ENCODE results near the gene ITGA5.
A peak's percentile ranks its signal among the peaks of the same experiment; 100 is the strongest.

ITGA5 gene

DNA sequence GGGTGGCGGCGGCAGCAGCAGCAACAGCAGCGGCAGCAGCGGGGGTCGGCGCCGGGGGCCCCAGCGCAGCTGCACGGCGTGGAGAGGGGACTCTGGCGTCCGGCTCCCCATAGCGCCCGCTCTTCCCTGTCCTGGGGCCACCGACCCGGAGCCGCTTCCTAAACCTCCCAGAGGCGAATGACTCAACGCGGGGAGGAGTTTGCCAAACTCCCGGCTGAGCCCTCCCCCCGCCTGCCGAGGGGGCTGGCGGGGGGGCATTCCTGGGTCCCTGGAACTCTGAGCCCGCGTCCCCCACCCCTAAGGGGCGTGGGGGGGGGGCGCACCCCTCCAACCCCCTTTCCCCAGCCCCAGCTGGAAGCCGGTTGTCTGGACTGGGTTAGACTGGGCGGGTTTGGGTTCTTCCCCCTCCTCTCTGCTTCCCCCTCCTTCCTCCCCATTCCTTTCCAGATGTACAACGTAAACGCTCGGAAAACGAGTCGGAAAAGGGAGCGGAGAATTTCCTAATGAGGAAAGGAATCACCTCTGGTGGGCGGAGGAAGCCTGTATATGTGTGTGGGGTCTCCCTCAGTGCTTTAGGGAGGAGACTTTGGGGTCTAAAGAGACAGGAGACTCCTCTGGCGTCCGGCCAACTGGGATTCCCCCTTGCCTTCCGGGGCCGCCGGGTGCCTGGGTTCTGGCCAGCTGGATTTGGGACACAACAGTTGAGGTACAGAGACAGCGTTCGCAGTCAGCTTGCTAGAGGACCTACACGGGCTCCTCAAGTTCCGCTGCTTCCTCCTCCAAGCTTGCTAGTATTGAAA is at the start of gene ITGA5:
ITGA5 (minus strand) TSS at position 179 of the 800 bp plus-strand sequence; CDS start at position 111, 68 bp downstream.
- H3K4me1 Mint-ChIP-seq: peaks cover 58% of the 10 kb centered on the region
- peak within 1 kb of the TSS; percentile 92 for H3K27ac Mint-ChIP-seq
- CTCF ChIA-PET: interaction anchor here (2.4 to 11.7 kb wide), 2 partner anchors 18 to 20 kb away, joined by 8 to 204 read pairs; no protein-coding TSS in a partner anchor
- no peaks in the 10 kb centered on the region for H3K9me3 Mint-ChIP-seq
- peaks cover 27% of the 10 kb centered on the region for H3K36me3 Mint-ChIP-seq
- H3K4me3 Mint-ChIP-seq: peak within 1 kb of the TSS; percentile 83
- H3K27me3 Mint-ChIP-seq: peaks cover 51% of the 10 kb centered on the region
- peak; percentile 59 for DNase-seq

DNA sequence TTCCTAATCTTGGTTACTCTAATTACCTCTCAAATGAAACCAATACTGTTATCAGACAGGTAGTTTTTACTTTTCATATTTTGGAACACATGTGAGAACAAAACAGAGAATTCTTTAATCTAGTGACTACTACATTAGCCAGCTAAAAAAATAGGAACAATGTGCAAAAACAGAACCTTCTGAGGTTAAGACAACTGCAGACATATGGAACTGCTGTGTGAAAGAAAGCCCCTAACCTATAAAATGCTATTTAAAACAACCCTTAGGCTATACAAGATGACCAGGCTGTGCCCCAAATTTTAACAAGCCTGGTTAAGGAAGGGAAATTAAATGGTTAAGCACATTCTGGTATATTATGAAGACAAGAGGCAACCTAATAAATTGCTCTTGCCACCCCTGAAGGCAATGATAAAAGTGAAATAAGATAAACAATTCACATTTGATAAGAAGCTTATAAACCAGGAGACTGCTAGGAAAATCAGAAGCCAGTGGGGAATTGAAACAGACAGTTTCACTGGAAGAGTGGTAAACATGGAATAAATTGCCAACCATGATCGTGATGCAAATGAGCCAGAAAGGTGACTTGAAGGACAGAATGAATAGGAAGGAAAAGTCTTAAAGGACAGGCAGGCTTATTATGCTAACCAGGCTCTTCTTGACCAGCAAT is 46.9 kb upstream of the ITGA5 start:
- peaks cover 10% of the 10 kb centered on the region for H3K27me3 Mint-ChIP-seq
- no peak overlapping the region for H3K4me3 Mint-ChIP-seq
- no peaks in the 10 kb centered on the region for H3K4me1 Mint-ChIP-seq
- CTCF ChIA-PET: interaction anchor here (2.3 kb wide), 1 partner anchor 66 kb away, joined by 9 read pairs; no protein-coding TSS in a partner anchor
- DNase-seq: no peak
- no peak overlapping the region for H3K27ac Mint-ChIP-seq
- no peaks in the 10 kb centered on the region for H3K9me3 Mint-ChIP-seq
- H3K36me3 Mint-ChIP-seq: no peaks in the 10 kb centered on the region

DNA sequence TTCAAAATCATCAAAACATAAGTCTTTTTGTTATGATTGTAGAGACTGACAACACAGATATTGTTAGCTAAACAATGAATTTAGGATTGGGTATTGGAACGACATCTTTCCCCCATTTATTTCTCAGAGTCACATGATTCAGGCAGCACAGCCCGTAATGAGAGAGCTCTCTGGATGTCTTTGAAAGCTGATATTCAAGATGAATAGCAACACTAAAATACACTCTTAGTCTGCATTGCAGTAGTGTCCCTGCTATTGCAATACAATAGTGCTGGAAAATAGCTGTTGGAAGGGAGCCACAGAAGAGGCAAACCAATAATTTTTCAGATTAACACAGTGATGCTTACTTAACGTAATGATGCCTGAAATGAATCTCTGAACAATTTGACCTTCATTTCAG is 44.4 kb upstream of the ITGA5 start:
- H3K27ac Mint-ChIP-seq: no peak overlapping the region
- H3K27me3 Mint-ChIP-seq: peaks cover 10% of the 10 kb centered on the region
- no peak overlapping the region for H3K4me3 Mint-ChIP-seq
- no peak for DNase-seq
- H3K9me3 Mint-ChIP-seq: no peaks in the 10 kb centered on the region
- H3K4me1 Mint-ChIP-seq: no peaks in the 10 kb centered on the region
- CTCF ChIA-PET: interaction anchor here (0.5 to 1.7 kb wide), 4 partner anchors 64 to 187 kb away, joined by 3 to 6 read pairs (median 3); no protein-coding TSS in a partner anchor
- no peaks in the 10 kb centered on the region for H3K36me3 Mint-ChIP-seq

DNA sequence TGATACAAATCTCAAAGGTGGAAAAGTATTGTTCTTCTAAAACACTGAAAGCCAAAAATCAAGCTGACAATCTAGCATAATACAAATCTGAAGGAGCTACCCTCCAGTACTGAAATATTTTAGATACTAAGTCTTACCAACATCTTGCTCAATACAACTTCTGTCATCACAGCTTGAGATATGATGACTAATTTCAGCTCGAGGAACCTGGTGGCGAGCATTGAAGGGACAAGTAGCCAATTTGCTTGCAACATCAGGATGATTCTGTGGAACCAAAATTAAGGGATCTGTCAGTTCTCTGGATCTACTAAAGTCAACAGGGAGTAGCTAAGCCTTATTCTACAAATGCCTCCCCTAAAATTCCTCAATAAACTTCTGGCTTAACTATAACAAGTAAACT is 44.0 kb upstream of the ITGA5 start:
- no peak overlapping the region for H3K27ac Mint-ChIP-seq
- DNase-seq: no peak

DNA sequence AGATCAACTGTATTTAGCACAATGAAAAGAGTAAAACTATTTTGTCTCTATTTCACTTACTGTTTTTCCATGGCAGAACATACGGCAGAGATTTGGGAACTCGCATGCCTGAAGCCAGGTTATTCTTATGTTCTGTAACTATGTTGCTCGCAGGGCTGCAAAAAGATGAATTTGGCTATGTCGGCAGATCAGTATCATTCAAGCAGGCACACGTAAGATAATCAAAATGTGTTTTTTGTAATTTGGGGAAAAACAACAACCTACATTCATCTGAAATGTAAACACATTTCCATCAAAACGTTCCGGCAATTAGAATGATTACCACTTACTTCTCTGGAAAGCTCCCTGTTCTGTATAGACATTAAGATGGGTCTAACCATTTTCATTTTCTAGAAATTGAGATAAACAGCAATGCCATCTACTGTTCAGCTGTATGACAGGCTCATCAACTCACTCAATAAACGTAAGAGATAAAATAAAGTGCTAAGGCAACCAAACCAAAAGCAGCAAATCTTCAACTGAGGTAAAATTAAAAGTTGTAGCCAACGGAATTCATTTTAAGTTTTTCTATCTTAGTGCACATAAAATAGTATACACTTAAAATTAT is 41.4 kb upstream of the ITGA5 start:
- DNase-seq: no peak
- CTCF ChIA-PET: interaction anchor here (1.1 to 1.6 kb wide), 2 partner anchors 60 to 61 kb away, joined by 3 to 4 read pairs; no protein-coding TSS in a partner anchor
- Mint-ChIP-seq H3K9me3 (no peaks in the 10 kb centered on the region), H3K27me3 (peaks cover 21% of the 10 kb centered on the region), H3K36me3 (no peaks in the 10 kb centered on the region), H3K27ac (no peak overlapping the region), H3K4me1 (no peaks in the 10 kb centered on the region), H3K4me3 (no peak overlapping the region)

More for the DNA sequence above, 44.0 kb upstream of the ITGA5 start:
- Mint-ChIP-seq H3K36me3 (no peaks in the 10 kb centered on the region), H3K4me1 (no peaks in the 10 kb centered on the region), H3K9me3 (no peaks in the 10 kb centered on the region), H3K27me3 (peaks cover 14% of the 10 kb centered on the region), H3K4me3 (no peak overlapping the region)
- CTCF ChIA-PET: interaction anchor here (0.6 to 1.7 kb wide), 2 partner anchors 64 to 169 kb away, joined by 3 to 6 read pairs; no protein-coding TSS in a partner anchor

DNA sequence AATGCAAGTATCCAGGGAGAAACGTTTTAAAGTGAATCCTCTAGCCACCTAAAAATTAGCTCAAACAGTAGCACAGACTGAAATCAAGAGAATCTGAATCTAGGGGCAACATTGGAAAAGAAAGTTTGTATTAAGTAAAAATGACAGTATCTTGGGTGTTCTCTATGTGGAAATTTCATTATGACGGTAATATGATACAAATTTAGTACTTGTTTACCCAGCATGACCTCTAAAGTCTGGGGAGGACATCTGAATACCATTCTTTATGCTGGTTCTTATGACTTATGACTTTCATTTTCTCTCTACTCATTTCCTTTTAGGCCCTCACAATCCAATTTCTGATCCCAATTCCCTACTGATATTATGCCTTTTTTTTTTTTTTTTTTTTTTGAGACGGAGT is 40.3 kb upstream of the ITGA5 start:
- peaks cover 21% of the 10 kb centered on the region for H3K27me3 Mint-ChIP-seq
- H3K27ac Mint-ChIP-seq: no peak overlapping the region
- no peaks in the 10 kb centered on the region for H3K36me3 Mint-ChIP-seq
- CTCF ChIA-PET: no interaction called here
- H3K9me3 Mint-ChIP-seq: no peaks in the 10 kb centered on the region
- no peak for DNase-seq
- H3K4me1 Mint-ChIP-seq: no peaks in the 10 kb centered on the region
- no peak overlapping the region for H3K4me3 Mint-ChIP-seq

DNA sequence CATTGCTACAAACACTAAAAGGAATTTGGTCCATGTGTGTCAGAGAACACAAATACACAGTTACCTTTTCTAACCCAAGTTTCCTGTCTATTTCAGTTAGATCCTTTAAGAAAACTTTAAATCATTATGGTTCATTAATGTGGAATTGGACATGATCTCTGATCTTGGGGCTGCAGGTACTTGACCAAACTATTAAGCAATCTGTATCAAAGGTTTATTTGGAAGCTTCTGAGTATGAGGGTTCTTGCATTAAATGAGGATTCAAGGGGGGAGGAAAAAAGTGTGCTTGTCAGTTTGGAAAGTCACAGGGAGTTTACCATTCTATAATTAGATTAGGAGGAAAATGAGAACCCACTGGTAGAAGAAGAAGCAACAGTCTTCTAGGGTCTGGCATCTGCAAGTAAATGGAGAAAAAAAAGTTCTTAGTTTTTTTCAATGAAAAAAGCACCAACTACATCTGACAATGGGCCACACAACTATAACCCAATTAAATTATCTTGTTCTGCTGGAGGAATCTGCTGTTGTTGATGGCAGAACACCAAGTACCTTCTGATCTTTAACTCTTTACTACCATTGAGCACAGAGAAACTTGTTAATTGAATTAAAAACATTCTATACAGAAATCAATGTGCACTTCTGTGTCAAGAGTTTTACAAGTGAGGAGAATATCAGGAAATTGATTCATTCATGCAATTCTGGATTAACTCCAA is 36.8 kb upstream of the ITGA5 start:
- CTCF ChIA-PET: no interaction called here
- Mint-ChIP-seq H3K9me3 (no peaks in the 10 kb centered on the region), H3K4me1 (no peaks in the 10 kb centered on the region), H3K4me3 (no peak overlapping the region), H3K36me3 (no peaks in the 10 kb centered on the region), H3K27ac (no peak overlapping the region), H3K27me3 (peaks cover 18% of the 10 kb centered on the region)
- no peak for DNase-seq

DNA sequence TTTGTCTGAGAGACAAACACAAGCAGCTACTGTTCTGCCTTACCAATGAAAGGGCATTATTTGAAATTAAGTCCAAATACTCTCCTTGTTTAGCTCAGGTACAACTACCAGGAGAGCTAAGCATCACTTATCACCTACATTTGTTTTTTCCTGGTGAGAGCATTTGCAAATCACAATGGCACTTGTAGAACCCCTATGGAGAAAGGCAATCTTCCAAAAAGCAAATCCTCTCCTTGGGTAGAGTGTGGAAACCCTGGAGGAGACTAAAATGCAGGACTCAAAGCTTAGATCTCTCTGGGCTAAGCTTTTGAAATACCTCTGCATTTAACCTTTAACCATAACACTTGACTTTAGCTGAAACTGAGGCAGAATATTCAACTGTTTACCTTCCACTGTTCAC is 33.6 kb upstream of the ITGA5 start:
- no peak for DNase-seq
- Mint-ChIP-seq H3K9me3 (no peaks in the 10 kb centered on the region), H3K27me3 (peaks cover 28% of the 10 kb centered on the region), H3K4me1 (no peaks in the 10 kb centered on the region), H3K27ac (no peak overlapping the region), H3K4me3 (no peak overlapping the region), H3K36me3 (no peaks in the 10 kb centered on the region)
- CTCF ChIA-PET: interaction anchor here (1.4 to 3.0 kb wide), 4 partner anchors 13 to 60 kb away, joined by 3 to 17 read pairs (median 6); no protein-coding TSS in a partner anchor

DNA sequence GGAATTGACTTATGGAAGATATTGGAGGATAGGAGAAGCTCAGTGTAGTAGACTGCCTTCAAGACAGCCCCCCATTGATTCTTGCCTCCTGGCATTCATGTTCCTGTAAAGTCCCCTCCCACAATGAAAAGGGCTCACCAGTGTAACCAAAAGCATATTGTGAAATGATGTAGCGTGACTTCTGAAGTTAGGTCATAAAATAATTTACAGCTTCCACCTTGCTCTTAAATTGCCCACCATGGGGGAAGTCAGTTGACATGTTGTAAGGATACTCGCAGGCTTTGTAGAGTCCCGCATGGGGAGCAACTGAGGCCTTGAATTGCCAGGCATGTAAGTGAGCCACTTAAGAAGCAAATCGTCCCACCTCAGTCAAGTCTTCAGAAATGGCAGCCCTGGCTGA is 29.3 kb upstream of the ITGA5 start:
- no peak for DNase-seq
- CTCF ChIA-PET: interaction anchor here (1.6 to 15.9 kb wide), 2 partner anchors 9 to 48 kb away, joined by 6 to 519 read pairs; no protein-coding TSS in a partner anchor
- no peaks in the 10 kb centered on the region for H3K4me1 Mint-ChIP-seq
- H3K4me3 Mint-ChIP-seq: no peak overlapping the region
- no peak overlapping the region for H3K27ac Mint-ChIP-seq
- no peaks in the 10 kb centered on the region for H3K36me3 Mint-ChIP-seq
- no peaks in the 10 kb centered on the region for H3K9me3 Mint-ChIP-seq
- H3K27me3 Mint-ChIP-seq: peaks cover 36% of the 10 kb centered on the region

DNA sequence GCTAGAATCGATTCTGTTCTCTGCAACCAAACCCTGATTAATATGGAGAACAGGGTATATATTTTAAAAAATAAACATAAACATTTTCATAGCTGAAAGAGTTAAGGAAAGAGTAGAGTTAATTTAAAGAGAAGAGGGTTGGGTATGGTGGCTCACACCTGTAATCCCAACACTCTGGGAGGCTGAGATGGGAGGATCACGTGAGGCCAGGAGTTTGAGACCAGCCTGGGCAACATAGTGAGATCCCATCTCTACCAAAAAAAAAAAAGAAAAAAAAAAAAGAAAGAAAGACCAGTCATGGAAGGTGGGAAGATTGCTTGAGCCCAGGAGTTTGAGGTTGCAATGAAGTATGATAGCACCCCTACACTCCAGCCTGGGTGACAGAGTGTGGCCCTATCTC is 28.9 kb upstream of the ITGA5 start:
- H3K27ac Mint-ChIP-seq: no peak overlapping the region
- H3K36me3 Mint-ChIP-seq: no peaks in the 10 kb centered on the region
- H3K27me3 Mint-ChIP-seq: peaks cover 39% of the 10 kb centered on the region
- no peaks in the 10 kb centered on the region for H3K4me1 Mint-ChIP-seq
- no peak overlapping the region for H3K4me3 Mint-ChIP-seq
- no peaks in the 10 kb centered on the region for H3K9me3 Mint-ChIP-seq
- DNase-seq: no peak
- CTCF ChIA-PET: interaction anchor here (1.6 to 15.9 kb wide), 2 partner anchors 8 to 47 kb away, joined by 6 to 519 read pairs; no protein-coding TSS in a partner anchor

DNA sequence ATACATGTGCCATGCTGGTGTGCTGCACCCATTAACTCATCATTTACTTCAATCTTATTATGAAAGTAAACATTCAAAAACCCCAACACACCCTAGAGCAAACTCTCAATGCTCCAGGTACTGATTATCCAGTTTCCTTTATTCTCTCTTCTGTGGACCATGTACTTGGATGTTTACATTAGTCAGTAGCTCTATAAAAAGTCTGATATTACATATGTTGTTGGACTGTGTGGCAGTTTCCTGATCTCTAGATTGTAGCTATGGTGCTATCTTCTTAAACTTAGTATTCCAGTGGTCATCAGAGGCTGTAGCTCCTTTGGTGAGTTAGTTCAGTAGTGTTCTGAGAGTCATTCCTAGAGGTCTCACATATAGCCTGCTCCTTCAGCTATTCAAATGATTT is 25.1 kb upstream of the ITGA5 start:
- CTCF ChIA-PET: interaction anchor here (0.6 to 15.9 kb wide), 5 partner anchors 9 to 935 kb away, joined by 3 to 519 read pairs (median 3); no protein-coding TSS in a partner anchor
- peaks cover 37% of the 10 kb centered on the region for H3K27me3 Mint-ChIP-seq
- no peaks in the 10 kb centered on the region for H3K9me3 Mint-ChIP-seq
- no peak overlapping the region for H3K4me3 Mint-ChIP-seq
- no peak overlapping the region for H3K27ac Mint-ChIP-seq
- no peak for DNase-seq
- peaks cover 5% of the 10 kb centered on the region for H3K4me1 Mint-ChIP-seq
- H3K36me3 Mint-ChIP-seq: no peaks in the 10 kb centered on the region

DNA sequence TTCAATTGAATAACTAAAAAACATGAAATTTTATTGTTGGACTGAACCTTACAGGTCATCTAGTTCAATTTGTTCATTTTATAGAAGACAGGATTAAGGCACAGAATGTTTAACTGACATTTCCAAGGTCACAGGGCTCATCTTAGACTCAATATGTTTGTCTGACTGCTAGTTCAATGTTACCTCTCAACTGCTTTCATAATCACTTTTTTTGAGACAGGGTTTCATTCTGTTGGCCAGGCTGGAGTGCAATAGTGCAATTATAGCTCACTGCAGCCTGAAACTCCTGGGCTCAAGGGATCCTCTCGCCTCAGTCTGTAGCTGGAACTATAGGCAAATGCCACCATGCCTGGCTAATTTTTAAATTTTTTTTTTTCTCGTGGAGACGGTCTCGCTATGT is 24.4 kb upstream of the ITGA5 start:
- DNase-seq: no peak
- Mint-ChIP-seq H3K36me3 (no peaks in the 10 kb centered on the region), H3K9me3 (no peaks in the 10 kb centered on the region), H3K4me1 (peaks cover 8% of the 10 kb centered on the region), H3K27me3 (peaks cover 30% of the 10 kb centered on the region), H3K4me3 (no peak overlapping the region), H3K27ac (no peak overlapping the region)
- CTCF ChIA-PET: interaction anchor here (0.6 to 15.9 kb wide), 3 partner anchors 10 to 934 kb away, joined by 3 to 519 read pairs (median 3); no protein-coding TSS in a partner anchor

DNA sequence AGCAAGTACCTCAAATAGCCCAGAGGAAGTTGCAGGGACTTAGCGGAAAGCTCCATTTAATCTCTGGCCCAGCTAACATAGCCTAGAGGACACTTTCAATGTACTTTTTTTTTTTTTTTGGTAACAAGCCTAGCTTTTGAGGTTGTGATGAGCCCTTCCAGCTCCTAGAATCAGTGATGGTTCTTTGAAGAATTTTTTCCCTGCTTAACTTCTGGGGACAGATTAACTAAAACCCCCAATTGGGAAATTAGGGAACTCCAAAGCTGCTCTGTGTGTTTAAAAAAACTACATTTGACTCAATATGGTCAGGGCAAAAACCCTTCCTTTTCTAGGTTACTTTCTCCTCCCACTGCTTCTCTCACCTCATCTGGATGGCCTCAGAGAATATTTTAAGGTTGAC is 23.9 kb upstream of the ITGA5 start:
- no peak overlapping the region for H3K4me3 Mint-ChIP-seq
- no peak for DNase-seq
- H3K9me3 Mint-ChIP-seq: no peaks in the 10 kb centered on the region
- H3K27ac Mint-ChIP-seq: no peak overlapping the region
- CTCF ChIA-PET: interaction anchor here (0.6 to 15.9 kb wide), 2 partner anchors 42 to 62 kb away, joined by 3 to 519 read pairs; no protein-coding TSS in a partner anchor
- peaks cover 30% of the 10 kb centered on the region for H3K27me3 Mint-ChIP-seq
- peaks cover 8% of the 10 kb centered on the region for H3K4me1 Mint-ChIP-seq
- H3K36me3 Mint-ChIP-seq: no peaks in the 10 kb centered on the region

All from activated naive CD4-positive, alpha-beta T cell treated with anti-CD3 and anti-CD28 coated beads, Interleukin-2, amount 10 ng/mL, durations not matched to agents 7 days and 5 days (primary cell).